HEK293 (cell line): ENCODE measurements around the gene GPR3.
A peak's percentile ranks its signal among the peaks of the same experiment; 100 is the strongest.

Source experiments
- CTCF ChIA-PET: fragments of 350-600 bp; formaldehyde crosslinking; extraction: SDS; loops from one replicate; lab custom pipeline; 2021; ENCODE audit warnings: antibody characterized with exemption; lab: Yijun Ruan, JAX
- POLR2A ChIA-PET: fragments of 300-600 bp; formaldehyde crosslinking; extraction: SDS; loops from one replicate; lab custom pipeline; 2020; ENCODE audit warnings: antibody characterized with exemption, inconsistent platforms; lab: Yijun Ruan, JAX
- H3K27ac ChIP-seq: fragments of 200-500 bp; sonication (Bioruptor generic); 2 replicates; pipeline ENCODE4 v1.5.1; 2014; ENCODE audit warnings: low read depth, low read length, control low read depth, inconsistent platforms; ENCODE audit errors: extremely low read depth
- H3K36me3 ChIP-seq, 2 experiments: fragments of 200-500 bp in 1 of 2; sonication (Bioruptor generic) in 1 of 2; 1 replicate in 1 of 2; 2 replicates in 1 of 2; pipeline ENCODE4 v1.5.1; 2014 to 2017; ENCODE audit warnings: inconsistent platforms in 2 of 2, low read length in 2 of 2; ENCODE audit not compliant: control insufficient read depth in 2 of 2, insufficient read depth in 1 of 2
- H3K4me1 ChIP-seq: fragments of 200-500 bp; sonication (Bioruptor generic); 2 replicates; pipeline ENCODE4 v1.5.1; 2014; ENCODE audit warnings: mild to moderate bottlenecking, low read length, inconsistent platforms; ENCODE audit not compliant: control insufficient read depth, insufficient read depth
- H3K4me3 ChIP-seq: 2 replicates; pipeline ENCODE4 v1.5.1; 2011; ENCODE audit warnings: low read depth, mild to moderate bottlenecking, control low read depth, low read length, moderate library complexity
- H3K9me3 ChIP-seq: fragments of 200-500 bp; sonication (Bioruptor generic); 2 replicates; pipeline ENCODE4 v1.5.1; 2014; ENCODE audit warnings: low read depth, low read length, inconsistent platforms; ENCODE audit not compliant: control insufficient read depth, insufficient read depth
- BCL11A ChIP-seq: fragments of 450-650 bp; formaldehyde crosslinking; IDR thresholded peaks from 2 replicates; pipeline ENCODE4 v1.5.1; 2016; ENCODE audit warnings: low read depth, missing biosample characterization, missing genetic modification characterization
- BCL11B ChIP-seq: fragments of 450-650 bp; formaldehyde crosslinking; IDR thresholded peaks from 2 replicates; pipeline ENCODE4 v1.5.1; 2016; ENCODE audit warnings: low read depth, missing biosample characterization, missing genetic modification characterization
- ELK4 ChIP-seq: IDR thresholded peaks from 2 replicates; pipeline ENCODE4 v1.6.1; 2011; ENCODE audit warnings: mild to moderate bottlenecking, low read depth, low read length, borderline replicate concordance
- HIC1 ChIP-seq: fragments of 450-650 bp; formaldehyde crosslinking; IDR thresholded peaks from 2 replicates; pipeline ENCODE4 v1.5.1; 2016; ENCODE audit warnings: missing biosample characterization, missing genetic modification characterization
- HOXA7 ChIP-seq: sonication (generic); formaldehyde crosslinking; IDR thresholded peaks from 2 replicates; pipeline ENCODE4 v1.8.1; 2022; ENCODE audit warnings: missing genetic modification reagents, borderline replicate concordance
- KLF8 ChIP-seq: fragments of 450-650 bp; formaldehyde crosslinking; IDR thresholded peaks from 2 replicates; pipeline ENCODE4 v1.5.1; 2016; ENCODE audit warnings: missing biosample characterization, missing genetic modification characterization
- KLF9 ChIP-seq: fragments of 450-650 bp; formaldehyde crosslinking; IDR thresholded peaks from 2 replicates; pipeline ENCODE4 v1.5.1; 2016; ENCODE audit warnings: missing biosample characterization, missing genetic modification characterization, low read depth
- OSR2 ChIP-seq: fragments of 450-650 bp; formaldehyde crosslinking; IDR thresholded peaks from 2 replicates; pipeline ENCODE4 v1.5.1; 2016; ENCODE audit warnings: missing biosample characterization, missing genetic modification characterization
- TRIM28 ChIP-seq: IDR thresholded peaks from 2 replicates; pipeline ENCODE4 v1.6.1; 2011; ENCODE audit warnings: low read length, control low read depth, borderline replicate concordance
- ZBTB20 ChIP-seq: fragments of 450-650 bp; formaldehyde crosslinking; IDR thresholded peaks from 2 replicates; pipeline ENCODE4 v1.5.1; 2016; ENCODE audit warnings: missing biosample characterization, missing genetic modification characterization
- ZBTB8A ChIP-seq: fragments of 450-650 bp; formaldehyde crosslinking; IDR thresholded peaks from 2 replicates; pipeline ENCODE4 v1.5.1; 2016; ENCODE audit warnings: missing biosample characterization, missing genetic modification characterization
- ZNF133 ChIP-seq: fragments of 450-650 bp; formaldehyde crosslinking; IDR thresholded peaks from 2 replicates; pipeline ENCODE4 v1.5.1; 2016; ENCODE audit warnings: missing biosample characterization, missing genetic modification characterization
- ZNF398 ChIP-seq: fragments of 450-650 bp; formaldehyde crosslinking; IDR thresholded peaks from 2 replicates; pipeline ENCODE4 v1.5.1; 2017; ENCODE audit warnings: missing biosample characterization, missing genetic modification characterization
- ZNF561 ChIP-seq: fragments of 450-650 bp; IDR thresholded peaks from 2 replicates; pipeline ENCODE4 v1.5.1; 2018; ENCODE audit warnings: missing biosample characterization, missing genetic modification characterization, borderline replicate concordance
- ZNF610 ChIP-seq: fragments of 450-650 bp; formaldehyde crosslinking; IDR thresholded peaks from 2 replicates; pipeline ENCODE4 v1.5.1; 2016; ENCODE audit warnings: missing biosample characterization, missing genetic modification characterization, borderline replicate concordance
- ZNF623 ChIP-seq: fragments of 450-650 bp; formaldehyde crosslinking; IDR thresholded peaks from 2 replicates; pipeline ENCODE4 v1.5.1; 2016; ENCODE audit warnings: missing biosample characterization, missing genetic modification characterization
- ZNF664 ChIP-seq: fragments of 450-650 bp; formaldehyde crosslinking; IDR thresholded peaks from 2 replicates; pipeline ENCODE4 v1.5.1; 2016; ENCODE audit warnings: missing biosample characterization, missing genetic modification characterization

The GPR3 gene

GRCh38 chr1:27363766-27364695 is 28.4 kb upstream of the GPR3 start:
- H3K9me3 ChIP-seq: no peaks in the 10 kb centered on the region
- peak; percentile 100 for TF ChIP-seq BCL11B (tag by site-specific recombination)
- no peak for TF ChIP-seq ZBTB20 (tag by site-specific recombination)
- TF ChIP-seq BCL11A (tag by site-specific recombination): peak; percentile 99
- no peak for TF ChIP-seq ZBTB8A (tag by site-specific recombination)
- no peak for TF ChIP-seq OSR2 (tag by site-specific recombination)
- TF ChIP-seq, all 188 proteins: peak for 2
- CTCF ChIA-PET: interaction anchor here (0.7 to 5.1 kb wide), 4 partner anchors 9 to 318 kb away, joined by 3 to 84 read pairs (median 14); no protein-coding TSS in a partner anchor
- no peak overlapping the region for H3K4me3 ChIP-seq
- H3K27ac ChIP-seq: no peak overlapping the region
- peaks cover 0 to 36% of the 10 kb centered on the region in 2 experiments; a peak in 1 of 3 replicates for H3K36me3 ChIP-seq
- peaks cover 2% of the 10 kb centered on the region; the same call in 1 of the 2 replicates for H3K4me1 ChIP-seq
- POLR2A ChIA-PET: no interaction called here

GRCh38 chr1:27364696-27365371 is 27.6 kb upstream of the GPR3 start:
- TF ChIP-seq ZNF610 (tag by site-specific recombination) (no peak), ZNF398 (tag by site-specific recombination) (no peak), BCL11B (tag by site-specific recombination) (0 out of 2 replicates have a peak, but pooled peaks have one; percentile 17), ZNF664 (tag by site-specific recombination) (no peak)
- TF ChIP-seq, all 188 proteins: peak for 1
- peaks cover 0 to 34% of the 10 kb centered on the region in 2 experiments; a peak in 1 of 3 replicates for H3K36me3 ChIP-seq
- POLR2A ChIA-PET: interaction anchor here (0.8 to 2.6 kb wide), 17 partner anchors 8 to 1217 kb away, joined by 3 to 23 read pairs (median 5); partner anchors contain the start of genes CD164L2, SLC9A1 and SYTL1
- H3K4me1 ChIP-seq: peaks cover 2% of the 10 kb centered on the region; the same call in 1 of the 2 replicates
- H3K4me3 ChIP-seq: no peak overlapping the region; the same call in 1 of the 2 replicates
- CTCF ChIA-PET: interaction anchor here (0.7 to 5.1 kb wide), 15 partner anchors 10 to 319 kb away, joined by 3 to 84 read pairs (median 4); no protein-coding TSS in a partner anchor
- no peak overlapping the region for H3K27ac ChIP-seq
- no peaks in the 10 kb centered on the region for H3K9me3 ChIP-seq

- Histone ChIP-seq H3K36me3 (peaks cover 0 to 31% of the 10 kb centered on the region in 2 experiments; a peak in 1 of 3 replicates), H3K4me1 (peaks cover 2% of the 10 kb centered on the region; the same call in 1 of the 2 replicates), H3K27ac (peak overlapping the region; percentile 78), H3K9me3 (no peaks in the 10 kb centered on the region), H3K4me3 (peak overlapping the region; percentile 60)
- CTCF ChIA-PET: interaction anchor here (0.6 to 5.1 kb wide), 26 partner anchors 11 to 851 kb away, joined by 3 to 84 read pairs (median 5); partner anchors contain the start of gene CD164L2
- POLR2A ChIA-PET: interaction anchor here (0.5 to 2.6 kb wide), 25 partner anchors 9 to 1216 kb away, joined by 3 to 23 read pairs (median 5); partner anchors contain the start of genes CD164L2, SLC9A1, STX12 and SYTL1
- TF ChIP-seq KLF8: peak; percentile 93
- peak; percentile 72 for TF ChIP-seq HIC1 (tag by site-specific recombination)
- 0 out of 2 replicates have a peak, but pooled peaks have one; percentile 10 for TF ChIP-seq ZNF561 (tag by site-specific recombination)
- peak; percentile 67 for TF ChIP-seq ZBTB20 (tag by site-specific recombination)
- no peak for TF ChIP-seq ELK4
- no peak for TF ChIP-seq ZNF133 (tag by site-specific recombination)
- no peak for TF ChIP-seq HOXA7 (CRISPR knock-in tag)
- peak; percentile 96 for TF ChIP-seq KLF9 (tag by site-specific recombination)
- no peak for TF ChIP-seq ZNF664 (tag by site-specific recombination)
- TF ChIP-seq ZNF623 (tag by site-specific recombination): no peak
- TF ChIP-seq TRIM28: peak; percentile 22; the same call in 1 of the 2 replicates
These were observed 26.9 kb upstream of the GPR3 start for GRCh38 chr1:27365372-27366112.
